Measurements from ENCODE around the gene CACNA1G. TPM values are rescaled to one million over a fixed set of nuclear protein-coding genes. Genes with fewer than 3 reads are reported as not detected.

Gene CACNA1G
- total RNA-seq, 2 experiments from 2014 or later = not detected

- H3K27me3 Mint-ChIP-seq = peaks cover 3% of the 10 kb centered on the region
- H3K27ac Mint-ChIP-seq = no peak overlapping the region
- intact Hi-C loops (cut with DNase I, micrococcal nuclease) = no loop called here
- CTCF ChIA-PET = no interaction called here
- POLR2A ChIA-PET = interaction anchor here (0.5 kb wide), 1 partner anchor 24 kb away, joined by 6 read pairs; no protein-coding TSS in a partner anchor
- no peak overlapping the region for H3K4me3 Mint-ChIP-seq
- H3K4me1 Mint-ChIP-seq = no peaks in the 10 kb centered on the region
- ATAC-seq = no peak
- no peak for DNase-seq
- no peaks in the 10 kb centered on the region for H3K36me3 Mint-ChIP-seq (ENCODE audit: low read depth)
- H3K9me3 Mint-ChIP-seq (ENCODE audit: low read depth) = no peaks in the 10 kb centered on the region
Measured at GRCh38 chr17:50672831-50673551, 112.5 kb downstream of the CACNA1G start.

GRCh38 chr17:50675190-50675589, 114.7 kb downstream of the CACNA1G start:
- H3K9me3 Mint-ChIP-seq (ENCODE audit: low read depth) = no peaks in the 10 kb centered on the region
- H3K36me3 Mint-ChIP-seq (ENCODE audit: low read depth) = no peaks in the 10 kb centered on the region
- H3K27ac Mint-ChIP-seq = no peak overlapping the region
- no peak for DNase-seq
- intact Hi-C loops (cut with DNase I, micrococcal nuclease) = no loop called here
- no peak for ATAC-seq
- peaks cover 6% of the 10 kb centered on the region for H3K27me3 Mint-ChIP-seq
- H3K4me3 Mint-ChIP-seq = no peak overlapping the region
- POLR2A ChIA-PET = no interaction called here
- CTCF ChIA-PET = interaction anchor here (0.6 to 1.9 kb wide), 3 partner anchors 15 to 824 kb away, joined by 3 to 5 read pairs (median 3); no protein-coding TSS in a partner anchor
- H3K4me1 Mint-ChIP-seq = no peaks in the 10 kb centered on the region

- Mint-ChIP-seq H3K27ac (no peak overlapping the region), H3K4me3 (no peak overlapping the region), H3K36me3 (ENCODE audit: low read depth) (no peaks in the 10 kb centered on the region), H3K27me3 (peaks cover 6% of the 10 kb centered on the region), H3K9me3 (ENCODE audit: low read depth) (no peaks in the 10 kb centered on the region), H3K4me1 (no peaks in the 10 kb centered on the region)
- intact Hi-C loops (cut with DNase I, micrococcal nuclease) = no loop called here
- ATAC-seq (no peak), DNase-seq (no peak)
- CTCF ChIA-PET = interaction anchor here (1.1 to 1.9 kb wide), 2 partner anchors 15 to 313 kb away, joined by 3 to 5 read pairs; no protein-coding TSS in a partner anchor
- POLR2A ChIA-PET = no interaction called here
Measured at GRCh38 chr17:50675627-50676026, 115.1 kb downstream of the CACNA1G start.

GRCh38 chr17:50676065-50676975, 115.8 kb downstream of the CACNA1G start:
- ChIA-PET POLR2A (no interaction called here), CTCF (no interaction called here)
- DNase-seq (no peak), ATAC-seq (no peak)
- intact Hi-C loops (cut with DNase I, micrococcal nuclease) = no loop called here
- no peak overlapping the region for H3K27ac Mint-ChIP-seq
- H3K36me3 Mint-ChIP-seq (ENCODE audit: low read depth) = no peaks in the 10 kb centered on the region
- H3K9me3 Mint-ChIP-seq (ENCODE audit: low read depth) = no peaks in the 10 kb centered on the region
- H3K4me1 Mint-ChIP-seq = peaks cover 3% of the 10 kb centered on the region
- peaks cover 8% of the 10 kb centered on the region for H3K27me3 Mint-ChIP-seq
- no peak overlapping the region for H3K4me3 Mint-ChIP-seq

Other genes starting within 250 kb of the CACNA1G start
- 10 to 100 TPM; 29.8 to 30.4 TPM for gene XYLT2, start 214.6 kb upstream of the CACNA1G start, total RNA-seq
- gene MRPL27, start 187.5 kb upstream of the CACNA1G start, total RNA-seq = 10 to 100 TPM; 40.1 to 56.2 TPM
- gene EME1, start 187.5 kb upstream of the CACNA1G start, total RNA-seq = 10 to 100 TPM; 38.3 to 40.8 TPM
- gene LRRC59, start 163.2 kb upstream of the CACNA1G start, total RNA-seq = 10 to 100 TPM; 74.4 to 82.7 TPM
- 10 to 100 TPM; 15.0 to 15.7 TPM for gene ACSF2, start 134.5 kb upstream of the CACNA1G start, total RNA-seq
- gene CHAD, start 91.8 kb upstream of the CACNA1G start, total RNA-seq = not detected
- 10 to 100 TPM; 21.5 to 29.0 TPM for gene RSAD1, start 81.9 kb upstream of the CACNA1G start, total RNA-seq
- 1 to 10 TPM; 1.4 to 1.8 TPM for gene MYCBPAP, start 52.3 kb upstream of the CACNA1G start, total RNA-seq
- gene EPN3, start 28.0 kb upstream of the CACNA1G start, total RNA-seq = not detected
- 10 to 100 TPM in 1 of 2 experiments, 1 to 10 TPM in 1; 9.0 to 10.7 TPM for gene SPATA20, start 13.5 kb upstream of the CACNA1G start, total RNA-seq
- not detected for gene ABCC3, start 74.2 kb downstream of the CACNA1G start, total RNA-seq
- 10 to 100 TPM; 28.0 to 29.8 TPM for gene ANKRD40, start 147.2 kb downstream of the CACNA1G start, total RNA-seq
- 100 to 1,000 TPM; 112 to 120 TPM for gene LUC7L3, start 158.9 kb downstream of the CACNA1G start, total RNA-seq
- not detected for gene ANKRD40CL, start 206.8 kb downstream of the CACNA1G start, total RNA-seq

Measured in activated CD4-positive, alpha-beta T cell treated with anti-CD3 and anti-CD28 coated beads for 36 hours (primary cell).